ENCODE data around the gene ZNF462.

Gene ZNF462, protein sequence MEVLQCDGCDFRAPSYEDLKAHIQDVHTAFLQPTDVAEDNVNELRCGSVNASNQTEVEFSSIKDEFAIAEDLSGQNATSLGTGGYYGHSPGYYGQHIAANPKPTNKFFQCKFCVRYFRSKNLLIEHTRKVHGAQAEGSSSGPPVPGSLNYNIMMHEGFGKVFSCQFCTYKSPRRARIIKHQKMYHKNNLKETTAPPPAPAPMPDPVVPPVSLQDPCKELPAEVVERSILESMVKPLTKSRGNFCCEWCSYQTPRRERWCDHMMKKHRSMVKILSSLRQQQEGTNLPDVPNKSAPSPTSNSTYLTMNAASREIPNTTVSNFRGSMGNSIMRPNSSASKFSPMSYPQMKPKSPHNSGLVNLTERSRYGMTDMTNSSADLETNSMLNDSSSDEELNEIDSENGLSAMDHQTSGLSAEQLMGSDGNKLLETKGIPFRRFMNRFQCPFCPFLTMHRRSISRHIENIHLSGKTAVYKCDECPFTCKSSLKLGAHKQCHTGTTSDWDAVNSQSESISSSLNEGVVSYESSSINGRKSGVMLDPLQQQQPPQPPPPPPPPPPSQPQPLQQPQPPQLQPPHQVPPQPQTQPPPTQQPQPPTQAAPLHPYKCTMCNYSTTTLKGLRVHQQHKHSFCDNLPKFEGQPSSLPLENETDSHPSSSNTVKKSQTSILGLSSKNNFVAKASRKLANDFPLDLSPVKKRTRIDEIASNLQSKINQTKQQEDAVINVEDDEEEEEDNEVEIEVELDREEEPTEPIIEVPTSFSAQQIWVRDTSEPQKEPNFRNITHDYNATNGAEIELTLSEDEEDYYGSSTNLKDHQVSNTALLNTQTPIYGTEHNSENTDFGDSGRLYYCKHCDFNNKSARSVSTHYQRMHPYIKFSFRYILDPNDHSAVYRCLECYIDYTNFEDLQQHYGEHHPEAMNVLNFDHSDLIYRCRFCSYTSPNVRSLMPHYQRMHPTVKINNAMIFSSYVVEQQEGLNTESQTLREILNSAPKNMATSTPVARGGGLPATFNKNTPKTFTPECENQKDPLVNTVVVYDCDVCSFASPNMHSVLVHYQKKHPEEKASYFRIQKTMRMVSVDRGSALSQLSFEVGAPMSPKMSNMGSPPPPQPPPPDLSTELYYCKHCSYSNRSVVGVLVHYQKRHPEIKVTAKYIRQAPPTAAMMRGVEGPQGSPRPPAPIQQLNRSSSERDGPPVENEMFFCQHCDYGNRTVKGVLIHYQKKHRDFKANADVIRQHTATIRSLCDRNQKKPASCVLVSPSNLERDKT (N-terminal part only)

GRCh38 chr9:106862821-106863720 lies at the start of gene ZNF462:
ZNF462 (plus strand) TSS chr9:106863166; CDS start chr9:106923384, 60,218 bp downstream.
- in situ Hi-C loops (cut with HindIII; ENCODE audit: low sequenced_read_pairs) = no loop called here
- TF ChIP-seq, protein P1, sequence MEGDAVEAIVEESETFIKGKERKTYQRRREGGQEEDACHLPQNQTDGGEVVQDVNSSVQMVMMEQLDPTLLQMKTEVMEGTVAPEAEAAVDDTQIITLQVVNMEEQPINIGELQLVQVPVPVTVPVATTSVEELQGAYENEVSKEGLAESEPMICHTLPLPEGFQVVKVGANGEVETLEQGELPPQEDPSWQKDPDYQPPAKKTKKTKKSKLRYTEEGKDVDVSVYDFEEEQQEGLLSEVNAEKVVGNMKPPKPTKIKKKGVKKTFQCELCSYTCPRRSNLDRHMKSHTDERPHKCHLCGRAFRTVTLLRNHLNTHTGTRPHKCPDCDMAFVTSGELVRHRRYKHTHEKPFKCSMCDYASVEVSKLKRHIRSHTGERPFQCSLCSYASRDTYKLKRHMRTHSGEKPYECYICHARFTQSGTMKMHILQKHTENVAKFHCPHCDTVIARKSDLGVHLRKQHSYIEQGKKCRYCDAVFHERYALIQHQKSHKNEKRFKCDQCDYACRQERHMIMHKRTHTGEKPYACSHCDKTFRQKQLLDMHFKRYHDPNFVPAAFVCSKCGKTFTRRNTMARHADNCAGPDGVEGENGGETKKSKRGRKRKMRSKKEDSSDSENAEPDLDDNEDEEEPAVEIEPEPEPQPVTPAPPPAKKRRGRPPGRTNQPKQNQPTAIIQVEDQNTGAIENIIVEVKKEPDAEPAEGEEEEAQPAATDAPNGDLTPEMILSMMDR (IDR thresholded peaks at IDR 0.05; ENCODE audit: low read depth, low read length) = peak; percentile 33
- H3K4me3 ChIP-seq (ENCODE audit: low read depth, low read length) = peak within 1 kb of the TSS; percentile 86
- peak; percentile 77 for DNase-seq (ENCODE audit: low read depth, low spot score)

DNA sequence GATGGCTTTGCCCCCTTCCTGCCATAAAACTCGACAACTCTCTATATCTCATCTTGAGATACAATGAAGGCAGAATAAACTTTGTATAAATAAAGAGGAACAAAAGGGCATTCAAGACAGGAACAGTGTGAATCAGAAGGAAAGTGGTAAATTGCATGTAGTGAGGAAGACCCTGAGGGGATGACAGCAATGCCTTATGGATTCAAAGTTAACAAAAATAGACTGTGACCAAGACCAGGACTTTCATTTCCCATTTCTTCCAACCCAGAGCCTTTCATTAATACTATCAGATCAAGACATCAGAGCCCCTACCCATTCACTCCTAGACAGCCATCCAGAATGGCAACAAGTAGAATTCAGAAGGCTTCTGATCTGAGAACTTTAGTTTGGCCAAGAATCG lies 46.4 kb upstream of the ZNF462 start:
- H3K4me3 ChIP-seq (ENCODE audit: low read depth, low read length) = no peak overlapping the region
- in situ Hi-C loops (cut with HindIII; ENCODE audit: low sequenced_read_pairs) = no loop called here
- TF ChIP-seq, protein P1 (IDR thresholded peaks at IDR 0.05; ENCODE audit: low read depth, low read length) = no peak
- no peak for DNase-seq (ENCODE audit: low read depth, low spot score)

- TF ChIP-seq, protein P1 (IDR thresholded peaks at IDR 0.05; ENCODE audit: low read depth, low read length) = no peak
- no peak overlapping the region for H3K4me3 ChIP-seq (ENCODE audit: low read depth, low read length)
- in situ Hi-C loops (cut with HindIII; ENCODE audit: low sequenced_read_pairs) = no loop called here
- DNase-seq (ENCODE audit: low read depth, low spot score) = no peak
Measured at GRCh38 chr9:106818034-106818433, 44.9 kb upstream of the ZNF462 start.

DNA sequence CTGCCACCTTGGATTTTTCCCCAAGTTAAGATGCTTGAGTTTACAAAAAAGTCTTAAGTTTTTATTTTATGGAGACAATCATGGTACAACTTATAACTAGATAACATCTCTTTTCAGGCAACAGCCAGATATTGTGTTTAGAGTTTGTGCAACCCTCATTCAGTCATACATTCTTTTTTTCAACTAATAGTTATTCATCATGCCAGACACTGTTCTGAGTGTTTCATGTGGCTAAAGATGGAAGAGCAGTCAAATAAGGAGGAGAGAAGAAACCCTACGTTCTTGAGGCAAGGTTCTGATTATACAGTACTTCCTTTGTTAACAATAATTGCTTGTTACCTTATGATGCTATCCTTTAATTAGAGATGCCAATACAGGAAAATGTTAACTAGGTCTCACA lies 42.1 kb upstream of the ZNF462 start:
- in situ Hi-C loops (cut with HindIII; ENCODE audit: low sequenced_read_pairs) = no loop called here
- no peak for DNase-seq (ENCODE audit: low read depth, low spot score)
- no peak overlapping the region for H3K4me3 ChIP-seq (ENCODE audit: low read depth, low read length)
- TF ChIP-seq, protein P1 (IDR thresholded peaks at IDR 0.05; ENCODE audit: low read depth, low read length) = no peak

GRCh38 chr9:106828070-106828469 lies 34.9 kb upstream of the ZNF462 start:
- TF ChIP-seq, protein P1 (IDR thresholded peaks at IDR 0.05; ENCODE audit: low read depth, low read length) = no peak
- in situ Hi-C loops (cut with HindIII; ENCODE audit: low sequenced_read_pairs) = no loop called here

More at GRCh38 chr9:106828070-106828469, 34.9 kb upstream of the ZNF462 start:
- no peak for DNase-seq (ENCODE audit: low read depth, low spot score)
- H3K4me3 ChIP-seq (ENCODE audit: low read depth, low read length) = no peak overlapping the region

Data from astrocyte of the spinal cord (primary cell).